Lower leg skin (tissue), 3 donors: Measurements from ENCODE around the gene PTTG1IP.

Experiments
- POLR2A ChIP-seq, 2 donors: fragments of 450-650 bp; IDR thresholded peaks; one replicate each; pipeline ENCODE4 v1.6.1; 2016 to 2017; ENCODE audit warnings: antibody characterized with exemption in 2 of 2, mild to moderate bottlenecking in 1 of 2, moderate library complexity in 1 of 2
- TF ChIP-seq, protein P1 (sequence below), 3 donors: fragments of 450-650 bp; IDR thresholded peaks; one replicate each; pipeline ENCODE4 v1.5.1; 2016; ENCODE audit warnings: antibody characterized with exemption in 3 of 3, mild to moderate bottlenecking in 3 of 3, moderate library complexity in 2 of 3

DNA sequence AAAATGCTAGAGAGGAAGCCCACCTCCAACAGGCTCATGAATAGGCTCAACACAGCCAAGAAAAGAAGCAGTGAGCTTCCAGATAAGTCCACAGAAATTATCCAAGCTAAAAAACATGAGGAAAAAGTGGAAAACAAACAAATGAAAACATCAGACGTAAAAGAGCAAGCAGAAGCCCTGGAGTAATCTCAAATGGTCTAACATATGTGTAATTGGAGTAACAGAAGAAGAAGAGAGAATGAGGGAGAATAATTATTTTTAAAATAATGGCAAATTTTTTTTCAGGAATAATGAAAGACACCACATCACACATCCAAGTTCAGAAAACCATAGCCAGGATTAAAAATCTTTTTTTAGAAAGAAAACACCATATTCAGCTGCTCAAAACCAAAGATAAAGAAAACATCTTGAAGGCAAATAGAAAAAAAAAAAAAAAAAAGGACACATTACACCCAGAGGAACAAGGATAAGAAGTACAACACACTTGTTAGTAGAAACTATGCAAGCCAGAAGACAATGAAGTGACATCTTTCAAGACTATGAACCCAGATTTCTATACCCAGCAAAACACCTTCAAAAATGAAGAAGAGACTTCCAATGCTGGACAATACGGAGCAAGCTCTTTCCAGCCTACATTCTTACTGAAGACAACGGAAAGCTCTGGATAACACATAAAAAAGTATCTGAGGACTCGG, 45.0 kb downstream of the PTTG1IP start:
- TF ChIP-seq, protein P1, sequence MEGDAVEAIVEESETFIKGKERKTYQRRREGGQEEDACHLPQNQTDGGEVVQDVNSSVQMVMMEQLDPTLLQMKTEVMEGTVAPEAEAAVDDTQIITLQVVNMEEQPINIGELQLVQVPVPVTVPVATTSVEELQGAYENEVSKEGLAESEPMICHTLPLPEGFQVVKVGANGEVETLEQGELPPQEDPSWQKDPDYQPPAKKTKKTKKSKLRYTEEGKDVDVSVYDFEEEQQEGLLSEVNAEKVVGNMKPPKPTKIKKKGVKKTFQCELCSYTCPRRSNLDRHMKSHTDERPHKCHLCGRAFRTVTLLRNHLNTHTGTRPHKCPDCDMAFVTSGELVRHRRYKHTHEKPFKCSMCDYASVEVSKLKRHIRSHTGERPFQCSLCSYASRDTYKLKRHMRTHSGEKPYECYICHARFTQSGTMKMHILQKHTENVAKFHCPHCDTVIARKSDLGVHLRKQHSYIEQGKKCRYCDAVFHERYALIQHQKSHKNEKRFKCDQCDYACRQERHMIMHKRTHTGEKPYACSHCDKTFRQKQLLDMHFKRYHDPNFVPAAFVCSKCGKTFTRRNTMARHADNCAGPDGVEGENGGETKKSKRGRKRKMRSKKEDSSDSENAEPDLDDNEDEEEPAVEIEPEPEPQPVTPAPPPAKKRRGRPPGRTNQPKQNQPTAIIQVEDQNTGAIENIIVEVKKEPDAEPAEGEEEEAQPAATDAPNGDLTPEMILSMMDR (IDR thresholded peaks at IDR 0.05), result no peak
- TF ChIP-seq POLR2A (IDR thresholded peaks at IDR 0.05), result no peak
